Fibroblast of the aortic adventitia (primary cell): ENCODE data around the gene SMC3. TPM values are rescaled to one million over a fixed set of nuclear protein-coding genes. Genes with fewer than 3 reads are reported as not detected.

Source experiments
- DNase-seq: peaks from one replicate; pipeline ENCODE4 v3.0.0-alpha.2; 2010; ENCODE audit warnings: low read depth
- H3K4me3 ChIP-seq: 2 replicates; pipeline ENCODE4 v1.5.1; 2011; ENCODE audit warnings: low read depth, mild to moderate bottlenecking, control low read depth, low read length, moderate library complexity
- total RNA-seq: library from RNA; depleted of rRNA; stranded (reverse); fragments of >200 nt; gene quantifications from 2 replicates; pipeline ENCODE4 v1.2.3, GENCODE V29; 2012; ENCODE audit warnings: low replicate concordance
- TF ChIP-seq, protein P1 (sequence below): IDR thresholded peaks from 2 replicates; pipeline ENCODE4 v1.5.1; 2011; ENCODE audit warnings: mild to moderate bottlenecking, low read length, control low read depth, inconsistent platforms; ENCODE audit not compliant: insufficient read depth

SMC3 gene
- total RNA-seq, 1 donor, result 49.3 TPM

DNA sequence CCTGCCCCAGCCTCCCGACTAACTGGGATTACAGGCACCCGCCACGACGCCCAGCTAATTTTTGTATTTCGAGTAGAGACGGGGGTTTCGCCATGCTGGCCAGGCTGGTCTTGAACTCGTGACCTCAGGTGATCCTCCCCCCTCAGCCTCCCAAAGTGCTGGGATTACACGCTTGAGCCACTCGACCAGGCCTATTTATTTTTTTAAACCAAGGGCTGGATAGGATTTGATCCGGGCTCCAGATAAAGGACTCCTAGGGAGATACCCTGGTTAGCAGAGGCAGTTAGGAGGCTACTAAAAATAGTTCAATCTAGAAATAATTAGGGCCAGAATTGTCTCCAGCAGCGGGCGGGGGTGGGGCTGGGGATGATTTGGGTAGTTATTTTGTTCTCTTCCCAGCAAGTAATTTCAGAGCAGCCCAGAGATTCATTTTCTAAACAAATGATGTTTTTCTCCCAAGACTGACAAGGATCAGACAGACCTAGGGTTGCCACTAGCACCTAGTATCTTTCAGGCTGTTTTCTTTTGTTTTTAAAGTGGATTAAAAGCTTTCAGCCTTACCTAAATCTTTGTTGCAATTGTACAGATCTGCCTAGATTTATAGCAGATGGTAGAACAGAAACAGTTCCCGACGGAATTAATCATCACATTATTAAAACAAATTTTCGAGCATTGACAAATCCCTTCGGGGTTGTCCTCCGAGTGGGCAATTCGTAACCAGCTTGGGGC, 859 bp upstream of the SMC3 start:
- peak overlapping the region; percentile 61 for H3K4me3 ChIP-seq
- TF ChIP-seq, protein P1, sequence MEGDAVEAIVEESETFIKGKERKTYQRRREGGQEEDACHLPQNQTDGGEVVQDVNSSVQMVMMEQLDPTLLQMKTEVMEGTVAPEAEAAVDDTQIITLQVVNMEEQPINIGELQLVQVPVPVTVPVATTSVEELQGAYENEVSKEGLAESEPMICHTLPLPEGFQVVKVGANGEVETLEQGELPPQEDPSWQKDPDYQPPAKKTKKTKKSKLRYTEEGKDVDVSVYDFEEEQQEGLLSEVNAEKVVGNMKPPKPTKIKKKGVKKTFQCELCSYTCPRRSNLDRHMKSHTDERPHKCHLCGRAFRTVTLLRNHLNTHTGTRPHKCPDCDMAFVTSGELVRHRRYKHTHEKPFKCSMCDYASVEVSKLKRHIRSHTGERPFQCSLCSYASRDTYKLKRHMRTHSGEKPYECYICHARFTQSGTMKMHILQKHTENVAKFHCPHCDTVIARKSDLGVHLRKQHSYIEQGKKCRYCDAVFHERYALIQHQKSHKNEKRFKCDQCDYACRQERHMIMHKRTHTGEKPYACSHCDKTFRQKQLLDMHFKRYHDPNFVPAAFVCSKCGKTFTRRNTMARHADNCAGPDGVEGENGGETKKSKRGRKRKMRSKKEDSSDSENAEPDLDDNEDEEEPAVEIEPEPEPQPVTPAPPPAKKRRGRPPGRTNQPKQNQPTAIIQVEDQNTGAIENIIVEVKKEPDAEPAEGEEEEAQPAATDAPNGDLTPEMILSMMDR, result no peak
- no peak for DNase-seq

DNA sequence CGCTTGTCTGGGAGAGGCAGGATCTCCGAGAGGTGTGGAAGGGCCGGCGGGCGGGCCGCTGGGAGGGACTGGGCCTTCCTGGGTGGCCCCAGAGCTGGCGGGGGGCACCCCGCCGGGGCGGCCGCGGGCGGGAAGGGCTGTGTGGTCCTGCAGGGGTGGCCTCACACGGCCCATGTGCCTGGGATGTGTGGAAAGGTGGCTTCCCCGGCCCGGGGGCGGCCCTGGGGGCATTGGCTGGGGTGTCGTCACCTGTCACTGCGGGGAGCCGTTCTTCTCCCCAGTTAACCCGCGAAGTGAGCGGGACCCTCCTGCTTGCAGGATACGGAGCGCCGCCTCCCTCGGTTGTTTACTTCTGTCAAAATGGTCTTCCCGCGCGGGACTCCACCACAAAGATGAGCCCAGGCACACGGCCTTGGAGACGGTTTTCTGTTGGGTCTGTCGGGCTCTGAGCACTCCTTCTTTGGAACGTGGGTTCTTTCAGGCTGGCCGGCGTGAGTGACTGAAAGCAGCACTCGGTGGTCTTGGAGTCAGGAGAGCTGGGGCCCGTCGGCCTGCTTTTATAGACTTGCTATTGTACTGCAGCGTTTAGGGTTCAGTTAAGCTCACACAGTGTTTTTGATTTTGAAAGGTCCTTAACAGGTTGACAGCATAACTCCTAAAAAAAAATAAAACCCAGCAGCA, 700 bp downstream of the SMC3 start:
- peak overlapping the region; percentile 90 for H3K4me3 ChIP-seq
- TF ChIP-seq, protein P1, result no peak
- DNase-seq, result no peak

DNA sequence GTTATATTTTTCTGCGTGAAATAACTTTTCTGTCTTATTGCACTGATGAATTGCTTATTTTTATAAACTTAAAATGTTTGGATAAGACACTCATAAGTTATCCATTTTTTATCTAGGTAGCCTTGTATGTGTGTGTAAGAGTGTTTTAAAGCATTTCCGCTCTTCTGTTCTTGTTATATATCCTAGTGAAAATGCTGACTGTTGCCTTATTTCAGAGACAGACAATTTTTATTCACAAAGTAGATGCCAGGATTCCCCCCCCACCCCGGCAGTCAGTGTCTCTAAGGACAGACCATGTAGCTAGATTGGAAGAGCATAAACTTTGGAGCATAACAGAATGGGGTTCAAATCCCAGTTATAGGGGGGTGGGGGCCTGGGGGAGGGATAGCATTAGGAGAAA, 1.6 kb downstream of the SMC3 start:
- H3K4me3 ChIP-seq, result peak overlapping the region; percentile 90
- DNase-seq, result no peak
- TF ChIP-seq, protein P1, result no peak

DNA sequence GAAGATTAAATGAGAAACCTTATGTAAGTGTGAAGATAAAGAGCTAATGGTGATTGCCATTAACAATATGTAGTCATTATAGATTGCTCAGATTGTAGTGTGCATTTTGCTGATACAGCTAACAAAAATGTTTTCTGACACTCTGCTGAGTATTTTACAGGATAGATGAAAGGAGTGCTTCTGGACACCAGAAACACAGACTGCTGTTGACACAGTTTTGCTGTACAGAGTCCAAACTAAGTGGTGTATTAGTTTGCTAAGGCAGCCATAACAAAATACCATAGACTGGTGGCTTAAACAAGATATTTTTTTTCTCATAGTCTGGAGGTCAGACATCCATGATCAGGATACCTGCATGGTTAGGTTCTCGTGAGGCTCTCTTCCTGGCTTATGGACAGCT, 2.2 kb downstream of the SMC3 start:
- H3K4me3 ChIP-seq, result no peak overlapping the region
- TF ChIP-seq, protein P1, result no peak
- no peak for DNase-seq

DNA sequence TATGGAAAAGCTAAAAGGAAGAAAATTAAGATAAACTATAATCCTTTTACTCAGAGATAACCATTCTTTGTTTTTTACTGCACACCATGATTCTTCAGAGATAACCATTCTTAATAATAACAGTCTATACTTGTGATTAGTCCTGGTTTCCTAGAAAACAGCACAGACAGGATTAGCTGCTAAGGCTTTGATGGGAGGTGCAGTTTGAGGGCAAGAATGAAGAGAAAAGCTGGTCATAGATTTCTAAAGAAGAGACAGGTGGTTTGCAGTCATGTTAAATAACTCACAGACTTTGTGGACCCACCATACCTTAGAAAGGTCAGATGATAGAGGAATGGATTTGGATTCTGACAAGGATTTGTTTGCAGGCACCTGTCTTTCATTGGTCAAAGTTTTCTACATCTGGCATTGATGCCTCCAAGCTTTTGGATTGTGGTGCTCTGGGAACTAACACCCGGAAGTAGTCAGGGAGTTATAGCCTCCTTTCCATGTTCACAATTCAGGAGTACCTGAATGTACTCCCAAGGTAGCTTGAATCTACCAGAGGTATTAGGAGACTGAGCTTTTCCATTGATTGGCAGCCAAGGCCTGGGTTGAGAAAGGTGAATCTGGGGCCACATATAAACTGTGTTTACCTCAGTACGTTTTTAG, 3.7 kb downstream of the SMC3 start:
- DNase-seq, result no peak
- TF ChIP-seq, protein P1, result no peak
- no peak overlapping the region for H3K4me3 ChIP-seq

DNA sequence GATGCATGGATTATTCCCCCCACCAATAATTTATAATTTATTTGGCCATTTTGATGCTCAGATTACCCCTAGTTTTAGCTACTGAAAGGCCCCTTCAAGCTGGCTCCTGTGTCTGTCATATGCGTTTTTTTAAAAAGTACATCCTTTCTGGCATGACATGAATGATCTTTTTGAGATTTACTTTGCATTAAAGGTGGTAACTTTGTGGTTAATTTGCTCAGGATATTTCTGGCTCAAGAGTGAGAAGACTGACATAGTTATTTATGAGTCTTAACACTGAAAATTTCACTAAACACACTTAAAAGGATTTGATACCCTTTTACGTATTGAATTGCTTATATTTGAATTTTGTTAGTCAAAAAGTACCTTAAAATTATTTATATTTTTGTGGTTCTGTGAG, 5.4 kb downstream of the SMC3 start:
- no peak overlapping the region for H3K4me3 ChIP-seq
- TF ChIP-seq, protein P1, result no peak
- DNase-seq, result no peak
